ENCODE results near the gene EI24.
"Not testable (repeated sequence)": the region's sequence is repeated elsewhere in the genome, so short reads cannot be mapped to it uniquely, and the experiment has no call there.

The EI24 gene

GRCh38 chr11:125568970-125569914 lies at the start of gene EI24:
EI24 (plus strand) TSS chr11:125569477; CDS start chr11:125572528, 3,051 bp downstream.
- peak; percentile 90 for DNase-seq

- no peak for DNase-seq
These were observed 49.1 kb upstream of the EI24 start for GRCh38 chr11:125519860-125520834.

GRCh38 chr11:125525303-125525702 lies 44.0 kb upstream of the EI24 start:
- DNase-seq, result no peak

GRCh38 chr11:125532668-125533067 lies 36.6 kb upstream of the EI24 start:
- no peak for DNase-seq

GRCh38 chr11:125535585-125535984 lies 33.7 kb upstream of the EI24 start:
- no peak for DNase-seq

- DNase-seq, result not testable (repeated sequence)
These were observed 32.4 kb upstream of the EI24 start for GRCh38 chr11:125536834-125537233.

GRCh38 chr11:125542709-125543108 lies 26.6 kb upstream of the EI24 start:
- no peak for DNase-seq

GRCh38 chr11:125550780-125551179 lies 18.5 kb upstream of the EI24 start:
- DNase-seq, result no peak

- DNase-seq, result no peak
These were observed 17.4 kb upstream of the EI24 start for GRCh38 chr11:125551835-125552342.

- DNase-seq, result no peak
These were observed 16.4 kb upstream of the EI24 start for GRCh38 chr11:125552927-125553326.

GRCh38 chr11:125553357-125553756 lies 15.9 kb upstream of the EI24 start:
- no peak for DNase-seq

GRCh38 chr11:125554038-125554437 lies 15.2 kb upstream of the EI24 start:
- DNase-seq, result no peak

GRCh38 chr11:125559888-125560287 lies 9.4 kb upstream of the EI24 start:
- DNase-seq, result no peak

- no peak for DNase-seq
These were observed 7.4 kb upstream of the EI24 start for GRCh38 chr11:125561924-125562323.

GRCh38 chr11:125562430-125562829 lies 6.8 kb upstream of the EI24 start:
- DNase-seq, result no peak

GRCh38 chr11:125564357-125564756 lies 4.9 kb upstream of the EI24 start:
- no peak for DNase-seq

GRCh38 chr11:125566235-125566634 lies 3.0 kb upstream of the EI24 start:
- DNase-seq, result no peak

- peak; percentile 20 for DNase-seq
These were observed 791 bp downstream of the EI24 start for GRCh38 chr11:125569915-125570621.

GRCh38 chr11:125570952-125571351 lies 1.7 kb downstream of the EI24 start:
- no peak for DNase-seq

GRCh38 chr11:125572916-125573315 lies 3.6 kb downstream of the EI24 start:
- DNase-seq, result no peak

GRCh38 chr11:125577181-125577580 lies 7.9 kb downstream of the EI24 start:
- not testable (repeated sequence) for DNase-seq

- no peak for DNase-seq
These were observed 9.5 kb downstream of the EI24 start for GRCh38 chr11:125578783-125579182.

- no peak for DNase-seq
These were observed 10.5 kb downstream of the EI24 start for GRCh38 chr11:125579811-125580210.

Measured in stimulated activated CD4-positive, alpha-beta T cell treated with anti-CD3 and anti-CD28 coated beads, Interleukin-1b, Interleukin-23, amount 100 ng/mL, for 48 hours (primary cell).